ENCODE measurements around the gene PLTP.
"Not testable (repeated sequence)": the region's sequence is repeated elsewhere in the genome, so short reads cannot be mapped to it uniquely, and the experiment has no call there.

The PLTP gene, protein sequence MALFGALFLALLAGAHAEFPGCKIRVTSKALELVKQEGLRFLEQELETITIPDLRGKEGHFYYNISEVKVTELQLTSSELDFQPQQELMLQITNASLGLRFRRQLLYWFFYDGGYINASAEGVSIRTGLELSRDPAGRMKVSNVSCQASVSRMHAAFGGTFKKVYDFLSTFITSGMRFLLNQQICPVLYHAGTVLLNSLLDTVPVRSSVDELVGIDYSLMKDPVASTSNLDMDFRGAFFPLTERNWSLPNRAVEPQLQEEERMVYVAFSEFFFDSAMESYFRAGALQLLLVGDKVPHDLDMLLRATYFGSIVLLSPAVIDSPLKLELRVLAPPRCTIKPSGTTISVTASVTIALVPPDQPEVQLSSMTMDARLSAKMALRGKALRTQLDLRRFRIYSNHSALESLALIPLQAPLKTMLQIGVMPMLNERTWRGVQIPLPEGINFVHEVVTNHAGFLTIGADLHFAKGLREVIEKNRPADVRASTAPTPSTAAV

DNA sequence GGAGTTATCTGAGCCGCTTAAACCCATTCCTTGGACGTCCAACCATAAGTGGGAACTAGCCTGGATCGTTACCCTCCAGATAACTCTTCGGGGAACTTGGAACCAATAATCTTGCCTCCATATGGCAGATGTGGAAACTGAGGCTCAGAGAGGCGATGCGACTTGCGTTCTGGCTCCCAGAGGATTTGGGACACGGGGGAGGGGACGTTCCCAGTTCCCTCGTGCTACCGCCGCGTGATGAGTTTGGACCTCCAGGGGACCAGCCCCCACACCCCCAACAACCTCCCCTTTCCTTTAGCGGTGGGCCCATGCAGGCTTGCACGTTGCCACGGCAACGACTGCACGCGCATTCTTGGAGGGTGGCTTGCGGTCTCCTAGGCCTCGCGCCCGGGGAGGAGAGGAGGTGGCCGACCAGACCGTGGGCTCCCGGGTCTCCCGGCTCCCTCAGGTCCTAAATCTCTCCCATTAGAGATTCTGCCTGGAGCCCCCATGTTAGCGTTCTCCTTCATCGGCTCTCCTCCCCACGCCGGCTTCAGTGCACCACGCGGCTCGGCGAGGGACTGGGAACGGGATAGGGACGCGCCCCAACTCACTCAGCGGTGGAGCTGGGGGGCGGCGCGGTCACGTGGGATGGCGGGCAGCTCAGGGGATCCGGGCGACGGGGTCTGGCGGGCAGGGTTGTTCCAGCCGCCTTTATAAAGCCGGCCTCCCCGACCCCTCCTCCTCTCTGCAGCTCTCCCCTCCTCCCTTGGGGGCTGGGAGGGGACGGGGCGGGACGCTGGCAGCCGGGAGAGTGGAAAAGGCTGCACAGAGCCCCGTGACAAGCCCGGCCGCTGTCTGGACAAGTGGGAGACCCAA is at the start of gene PLTP:
Gene PLTP (minus strand): TSS at position 670 of the 858 bp plus-strand sequence. CDS start 703 bp downstream, outside the sequence.
- Mint-ChIP-seq H3K27ac (peak within 1 kb of the TSS; percentile 80), H3K4me3 (peak within 1 kb of the TSS; percentile 62), H3K9me3 (peaks cover 3% of the 10 kb centered on the region), H3K36me3 (no peaks in the 10 kb centered on the region), H3K4me1 (peaks cover 17% of the 10 kb centered on the region)
- DNase-seq (ENCODE audit: low spot score in 2 of 2) (no peak), ATAC-seq (no peak)

DNA sequence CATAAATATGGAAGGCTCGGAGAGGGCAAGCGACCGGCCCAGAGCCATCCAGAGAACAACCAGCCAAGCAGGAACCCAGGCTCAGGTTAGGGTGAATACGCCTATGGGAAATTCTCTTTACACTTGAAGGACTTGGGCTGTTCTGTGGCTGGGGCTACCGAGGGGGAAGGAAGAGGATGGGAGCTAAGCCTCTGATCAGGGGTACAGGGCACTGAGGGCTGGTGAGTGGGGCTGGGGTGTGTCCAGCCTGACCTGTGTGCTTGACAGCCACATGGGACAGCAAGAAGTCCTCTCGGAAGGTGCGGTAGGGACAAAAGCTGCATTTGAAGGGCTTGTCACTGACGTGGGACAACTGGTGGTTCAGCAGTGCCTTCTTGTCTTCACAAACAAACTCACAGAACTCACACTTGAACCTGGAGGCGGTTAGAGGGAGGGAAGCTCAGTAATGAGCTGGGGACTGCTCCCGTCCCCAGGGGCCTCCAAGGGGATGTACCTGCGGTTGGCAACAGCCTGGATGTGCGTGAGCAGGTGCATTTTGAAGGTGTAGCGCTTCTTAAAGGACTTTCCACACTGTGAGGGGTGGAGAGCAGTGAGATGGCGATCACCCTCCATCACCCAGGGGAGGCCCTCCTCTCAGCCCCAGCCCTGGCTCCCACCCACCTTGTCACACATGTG is 48.1 kb upstream of the PLTP start:
- ATAC-seq (no peak), DNase-seq (ENCODE audit: low spot score in 2 of 2) (no peak)
- no peaks in the 10 kb centered on the region for H3K9me3 Mint-ChIP-seq
- peak overlapping the region; percentile 63 for H3K27ac Mint-ChIP-seq
- H3K4me1 Mint-ChIP-seq = peaks cover 10% of the 10 kb centered on the region
- peaks cover 100% of the 10 kb centered on the region for H3K36me3 Mint-ChIP-seq
- no peak overlapping the region for H3K4me3 Mint-ChIP-seq

DNA sequence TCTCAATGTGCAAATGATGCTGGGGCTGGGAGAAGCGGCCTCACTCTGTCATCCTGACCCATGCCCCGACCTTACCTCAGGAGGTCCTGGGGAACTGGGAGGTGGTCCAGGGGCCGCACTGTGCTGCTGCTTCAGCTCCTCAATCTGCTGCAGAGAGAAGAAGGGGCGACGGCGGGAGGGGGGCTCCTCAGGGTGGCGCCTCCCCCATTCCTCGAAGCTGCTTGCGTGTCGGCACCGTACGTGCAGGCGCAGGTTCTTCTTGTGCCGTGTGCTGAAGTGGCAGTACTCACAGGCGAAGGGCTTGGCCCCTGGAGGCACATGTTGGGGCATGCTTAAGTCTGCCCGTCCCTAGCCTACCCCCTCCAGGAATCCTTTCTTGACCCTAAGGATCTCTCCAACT is 47.2 kb upstream of the PLTP start:
- Mint-ChIP-seq H3K9me3 (no peaks in the 10 kb centered on the region), H3K4me1 (peaks cover 7% of the 10 kb centered on the region), H3K4me3 (no peak overlapping the region), H3K27ac (peak overlapping the region; percentile 37), H3K36me3 (peaks cover 100% of the 10 kb centered on the region)
- DNase-seq (ENCODE audit: low spot score in 2 of 2) = no peak
- ATAC-seq = no peak

DNA sequence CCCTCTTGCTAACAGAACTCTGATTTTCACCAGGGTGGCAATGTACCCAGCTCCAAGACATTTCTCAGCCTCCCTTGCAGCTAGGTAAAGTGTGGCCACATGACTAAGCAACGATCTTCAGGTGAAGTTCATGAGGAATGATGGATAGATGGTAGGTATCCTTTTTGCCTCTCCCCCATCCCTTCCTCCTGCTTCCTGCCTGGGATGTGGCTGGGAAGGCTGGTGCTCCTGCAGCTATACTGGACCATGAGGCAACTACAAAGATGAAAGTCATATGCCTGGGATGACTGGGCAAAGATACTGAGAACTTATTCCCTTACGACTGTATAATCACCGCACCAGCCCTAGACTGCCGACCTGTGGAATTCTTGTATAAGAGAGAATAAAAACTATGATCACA is 46.6 kb upstream of the PLTP start:
- H3K27ac Mint-ChIP-seq = peak overlapping the region; percentile 37
- H3K4me3 Mint-ChIP-seq = no peak overlapping the region
- peaks cover 7% of the 10 kb centered on the region for H3K4me1 Mint-ChIP-seq
- DNase-seq (ENCODE audit: low spot score in 2 of 2) (no peak), ATAC-seq (no peak)
- peaks cover 100% of the 10 kb centered on the region for H3K36me3 Mint-ChIP-seq
- H3K9me3 Mint-ChIP-seq = no peaks in the 10 kb centered on the region

DNA sequence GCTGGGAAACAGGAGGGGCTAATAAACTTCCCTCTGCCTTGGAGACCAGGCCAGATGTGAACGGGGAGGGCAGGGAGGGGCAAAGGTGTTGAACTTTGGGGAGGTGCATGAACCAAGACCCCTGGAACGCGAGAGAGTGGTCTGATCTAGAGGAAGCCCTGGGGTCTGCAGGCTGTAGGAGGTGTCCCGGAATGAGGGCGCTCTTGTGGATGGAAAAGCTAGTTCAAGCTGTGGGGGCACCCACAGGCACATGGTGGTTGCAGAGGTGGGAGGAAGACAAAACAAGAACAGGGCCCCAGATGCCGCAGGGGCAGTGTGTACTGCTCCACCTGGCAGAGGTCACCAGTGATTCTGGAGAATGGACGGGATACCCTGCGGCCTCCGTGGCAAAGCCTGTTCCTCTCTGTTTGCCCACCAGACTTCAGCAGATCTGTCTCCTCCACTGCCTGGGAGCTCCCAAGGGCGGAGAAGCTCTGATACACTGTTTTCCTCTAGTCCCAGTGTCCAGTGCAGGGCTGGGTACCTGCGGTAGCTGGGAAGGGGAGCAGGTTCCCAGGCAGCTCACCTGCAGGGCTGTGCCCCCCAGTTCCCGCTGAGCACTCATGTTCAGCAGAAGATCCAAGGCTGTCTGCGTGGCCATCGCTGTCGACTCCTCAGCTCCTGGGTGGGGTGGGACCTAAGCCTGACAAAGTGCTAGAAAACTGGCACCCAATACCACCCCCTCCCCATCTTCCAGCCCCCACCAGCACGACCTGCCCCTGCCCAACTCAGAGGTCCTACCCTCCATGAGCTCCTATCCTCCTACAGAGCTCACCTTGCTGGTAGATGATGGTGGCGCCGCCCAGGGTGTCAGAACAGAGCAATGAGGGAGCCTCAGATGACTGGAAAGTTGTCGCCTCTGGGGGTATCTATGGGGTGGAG is 45.3 kb upstream of the PLTP start:
- Mint-ChIP-seq H3K9me3 (no peaks in the 10 kb centered on the region), H3K36me3 (peaks cover 100% of the 10 kb centered on the region), H3K4me3 (no peak overlapping the region), H3K27ac (peak overlapping the region; percentile 43), H3K4me1 (peaks cover 1% of the 10 kb centered on the region)
- ATAC-seq (no peak), DNase-seq (ENCODE audit: low spot score in 2 of 2) (no peak)

DNA sequence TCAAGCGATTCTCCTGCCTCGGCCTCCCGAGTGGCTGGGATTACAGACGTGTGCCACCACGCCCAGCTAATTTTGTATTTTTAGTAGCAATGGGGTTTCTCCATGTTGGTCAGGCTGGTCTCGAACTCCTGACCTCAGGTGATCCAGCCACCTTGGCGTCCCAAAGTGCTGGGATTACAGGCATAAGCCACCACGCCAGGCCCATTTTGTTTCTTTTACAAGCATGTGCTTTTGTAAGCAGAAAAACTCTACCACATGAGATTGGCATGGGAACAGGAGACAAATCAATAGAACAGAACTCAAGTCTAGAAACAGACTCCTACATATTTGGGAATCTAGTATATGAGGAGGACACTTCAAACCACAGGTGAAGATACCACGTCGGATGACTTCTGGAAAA is 44.4 kb upstream of the PLTP start:
- not testable (repeated sequence) for ATAC-seq; H3K9me3 Mint-ChIP-seq; DNase-seq (ENCODE audit: low spot score in 2 of 2); H3K4me3 Mint-ChIP-seq; H3K27ac Mint-ChIP-seq; H3K4me1 Mint-ChIP-seq
- peaks cover 100% of the 10 kb centered on the region for H3K36me3 Mint-ChIP-seq

DNA sequence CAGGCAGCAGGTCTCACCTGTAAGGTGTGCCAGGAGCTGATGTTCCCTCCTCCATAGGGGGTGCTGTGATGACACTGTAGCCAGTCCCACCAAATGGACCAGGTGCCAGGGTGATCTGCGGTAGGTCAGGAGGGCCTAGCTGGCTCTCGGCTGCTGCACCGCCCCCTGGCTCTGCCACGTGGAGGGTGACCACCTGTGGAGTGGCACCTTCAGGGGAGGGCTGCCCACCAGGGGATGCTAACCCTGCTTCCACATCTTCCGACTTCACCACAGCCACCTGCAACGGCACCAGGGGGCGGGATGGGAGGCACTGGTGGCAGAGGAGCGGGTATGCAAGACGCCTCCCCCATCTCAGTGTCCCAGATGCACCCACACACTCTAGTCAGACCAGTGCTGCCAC is 41.7 kb upstream of the PLTP start:
- H3K4me1 Mint-ChIP-seq = peaks cover 20% of the 10 kb centered on the region
- ATAC-seq (no peak), DNase-seq (ENCODE audit: low spot score in 2 of 2) (no peak)
- H3K4me3 Mint-ChIP-seq = no peak overlapping the region
- H3K9me3 Mint-ChIP-seq = no peaks in the 10 kb centered on the region
- peaks cover 100% of the 10 kb centered on the region for H3K36me3 Mint-ChIP-seq
- peak overlapping the region; percentile 75 for H3K27ac Mint-ChIP-seq

DNA sequence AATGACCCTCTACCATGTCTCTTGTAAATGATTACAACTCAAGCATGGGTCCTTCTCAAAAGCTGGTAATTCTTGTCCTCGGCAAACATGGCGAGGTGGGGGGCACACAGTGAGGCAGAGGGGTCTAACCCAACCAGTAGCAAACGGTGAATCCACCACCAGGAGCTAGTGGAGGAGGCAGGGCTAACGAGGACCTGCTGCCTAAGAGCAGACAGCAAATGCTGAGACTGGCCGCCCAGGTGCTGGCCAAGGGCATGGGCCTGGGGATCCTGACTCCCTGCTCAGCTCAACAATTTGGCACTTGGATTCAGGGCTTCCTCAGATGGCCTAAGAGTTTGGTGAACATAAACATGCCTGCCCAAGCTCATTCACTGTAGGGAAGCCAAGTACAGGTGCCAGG is 40.9 kb upstream of the PLTP start:
- DNase-seq (ENCODE audit: low spot score in 2 of 2) (no peak), ATAC-seq (no peak)
- Mint-ChIP-seq H3K4me1 (peaks cover 25% of the 10 kb centered on the region), H3K4me3 (no peak overlapping the region), H3K9me3 (no peaks in the 10 kb centered on the region), H3K27ac (no peak overlapping the region), H3K36me3 (peaks cover 100% of the 10 kb centered on the region)

DNA sequence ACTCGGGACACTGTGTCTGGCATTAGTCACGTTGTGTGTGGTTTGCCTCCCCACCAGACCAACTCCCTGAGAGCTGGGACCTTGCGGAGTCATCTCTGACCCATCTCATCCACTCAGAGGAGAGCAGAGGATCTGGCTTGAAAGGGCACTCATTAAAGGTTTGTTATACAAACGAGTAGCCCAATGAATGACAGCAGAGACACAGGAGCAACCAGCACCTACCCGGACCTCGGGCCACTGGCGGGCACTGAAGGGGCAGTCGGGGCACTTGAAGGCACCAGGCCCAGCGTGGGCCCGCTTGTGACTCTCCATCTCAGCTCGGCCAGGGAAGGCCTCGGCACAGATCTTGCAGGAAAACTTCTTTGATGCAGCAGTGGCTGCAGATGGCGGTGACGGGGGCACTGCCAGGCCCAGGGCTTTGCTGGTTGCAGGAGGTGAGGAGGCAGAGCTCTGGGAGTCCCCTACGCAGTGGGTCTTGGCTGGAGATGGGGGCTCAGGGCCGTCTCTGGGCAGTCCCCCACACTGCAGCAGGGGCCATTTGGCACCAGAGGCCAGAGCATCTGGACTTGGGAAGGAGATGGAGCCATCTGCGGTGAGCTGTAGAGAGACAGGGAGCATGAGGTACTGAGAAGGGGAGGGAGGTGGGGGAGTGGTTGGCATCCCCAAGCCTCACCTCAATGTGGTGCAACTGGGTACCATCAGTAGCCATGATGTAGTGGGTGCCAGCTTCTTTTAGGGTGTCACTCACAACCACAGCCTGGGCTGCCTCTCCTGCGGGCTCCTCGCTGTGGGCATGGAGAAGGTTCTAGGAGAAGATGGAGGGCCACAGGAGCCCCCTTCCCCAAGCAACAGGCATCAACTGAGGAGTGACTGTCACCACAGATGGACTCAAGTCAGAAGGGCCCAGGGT is 40.2 kb upstream of the PLTP start:
- peak; percentile 35 for ATAC-seq
- no peak overlapping the region for H3K4me3 Mint-ChIP-seq
- H3K36me3 Mint-ChIP-seq = peaks cover 100% of the 10 kb centered on the region
- H3K9me3 Mint-ChIP-seq = no peaks in the 10 kb centered on the region
- peak overlapping the region; percentile 93 for H3K27ac Mint-ChIP-seq
- no peak for DNase-seq (ENCODE audit: low spot score in 2 of 2)
- H3K4me1 Mint-ChIP-seq = peaks cover 29% of the 10 kb centered on the region

DNA sequence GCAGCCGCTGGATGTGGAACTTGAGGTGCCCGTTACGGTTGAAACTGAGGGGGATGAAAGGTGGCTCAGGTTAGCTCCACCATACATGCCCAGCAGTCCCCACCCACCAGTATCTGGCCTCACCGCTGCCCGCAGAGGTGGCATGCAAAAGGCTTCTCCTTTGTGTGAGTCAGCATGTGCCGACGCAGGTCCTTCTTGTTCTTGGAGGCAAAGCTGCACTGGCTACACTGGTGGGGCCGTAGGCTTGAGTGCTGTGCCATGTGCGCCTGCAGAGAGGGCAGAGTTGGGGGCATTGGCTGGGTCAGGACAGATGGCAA is 38.3 kb upstream of the PLTP start:
- H3K36me3 Mint-ChIP-seq = peaks cover 100% of the 10 kb centered on the region
- peaks cover 48% of the 10 kb centered on the region for H3K4me1 Mint-ChIP-seq
- no peak for DNase-seq (ENCODE audit: low spot score in 2 of 2)
- H3K27ac Mint-ChIP-seq = peak overlapping the region; percentile 29
- no peak for ATAC-seq
- no peaks in the 10 kb centered on the region for H3K9me3 Mint-ChIP-seq
- H3K4me3 Mint-ChIP-seq = no peak overlapping the region

DNA sequence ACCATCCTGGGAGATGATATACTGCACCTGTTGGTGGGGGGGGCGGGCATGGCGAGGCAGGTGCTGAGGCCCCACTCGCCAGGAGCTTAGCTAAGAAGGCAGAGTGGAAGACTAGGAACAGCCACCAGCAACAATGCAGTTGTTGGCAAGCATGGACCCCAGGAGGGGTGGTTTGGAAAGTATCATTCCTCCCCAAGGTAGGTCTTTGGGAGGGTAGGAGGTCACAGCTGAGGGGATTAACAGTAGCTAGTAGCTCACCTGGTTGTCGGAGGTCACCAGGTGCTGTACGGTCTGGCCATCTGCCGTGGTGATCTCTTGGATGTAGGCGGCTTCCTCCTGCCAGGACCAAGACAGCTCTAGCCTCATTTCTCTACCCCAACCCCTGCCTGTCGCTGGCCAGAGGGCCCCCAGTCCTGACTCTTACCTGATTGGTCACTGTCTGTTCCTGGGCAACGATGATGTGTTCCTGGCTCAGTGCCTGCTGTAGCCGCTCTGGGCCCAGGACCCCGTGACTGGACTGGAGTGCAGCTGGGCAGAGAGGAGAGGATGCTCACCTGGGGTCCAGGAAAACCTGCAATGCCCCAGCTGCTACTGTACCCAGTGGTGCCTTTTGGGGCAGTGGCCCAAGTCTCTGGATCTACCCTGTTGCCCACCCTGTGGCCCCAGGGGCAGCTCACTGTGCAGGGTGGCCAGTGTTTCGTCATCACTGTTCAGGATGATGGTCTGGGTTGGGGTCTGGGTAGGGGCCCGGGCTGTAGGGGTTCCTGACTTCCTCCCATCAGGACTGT is 37.8 kb upstream of the PLTP start:
- Mint-ChIP-seq H3K4me3 (no peak overlapping the region), H3K36me3 (peaks cover 100% of the 10 kb centered on the region), H3K27ac (peak overlapping the region; percentile 88), H3K4me1 (peaks cover 53% of the 10 kb centered on the region), H3K9me3 (no peaks in the 10 kb centered on the region)
- DNase-seq (ENCODE audit: low spot score in 2 of 2) = no peak
- ATAC-seq = no peak

DNA sequence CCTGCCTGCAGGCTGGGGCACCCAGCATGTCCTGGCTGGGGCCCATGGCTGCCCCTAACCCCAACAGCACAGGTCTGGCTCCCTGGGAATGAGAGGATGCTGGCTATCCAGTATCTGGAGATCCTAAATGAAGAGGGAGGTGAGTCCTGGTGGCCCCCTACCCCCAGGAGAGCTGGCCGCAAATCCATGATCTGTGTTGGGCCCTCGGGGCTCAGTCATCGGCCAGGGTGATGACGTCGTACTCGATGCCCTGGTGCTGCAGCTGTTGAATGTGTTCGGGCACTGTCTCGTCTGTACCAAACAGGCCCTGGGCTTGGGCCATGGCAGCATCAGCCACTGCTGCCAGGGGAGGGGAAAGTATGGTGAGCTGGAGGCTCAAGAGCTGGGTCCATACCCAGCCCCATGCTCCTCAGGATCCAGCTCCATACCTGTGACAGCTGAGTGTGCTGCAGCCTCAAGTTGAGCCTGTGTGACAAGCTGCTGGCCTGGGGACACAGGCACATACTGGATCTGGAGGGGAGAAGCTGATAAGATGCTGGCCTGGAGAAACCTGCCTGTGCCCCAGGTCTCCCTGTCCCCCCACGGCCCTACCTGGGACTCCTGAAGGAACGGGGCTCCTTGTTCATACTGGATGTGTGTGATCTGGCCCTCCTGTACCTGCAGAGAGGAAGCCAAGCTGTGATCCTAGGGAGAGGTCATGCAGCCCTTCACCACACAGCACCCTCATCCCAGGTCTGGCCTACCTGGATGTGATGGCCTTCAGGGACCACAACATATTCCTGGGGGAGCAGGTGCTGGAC is 37.0 kb upstream of the PLTP start:
- H3K36me3 Mint-ChIP-seq = peaks cover 100% of the 10 kb centered on the region
- H3K4me3 Mint-ChIP-seq = no peak overlapping the region
- ATAC-seq = no peak
- no peak for DNase-seq (ENCODE audit: low spot score in 2 of 2)
- H3K9me3 Mint-ChIP-seq = no peaks in the 10 kb centered on the region
- peaks cover 61% of the 10 kb centered on the region for H3K4me1 Mint-ChIP-seq
- H3K27ac Mint-ChIP-seq = peak overlapping the region; percentile 88
